Suprapubic skin (tissue), 3 donors: ENCODE results near the gene LRP8.

Experiments used
- CTCF ChIP-seq, 2 donors: fragments of 200-600 bp in 1 of 2; fragments of 450-650 bp in 1 of 2; sonication (generic) in 1 of 2; IDR thresholded peaks; one replicate each; pipeline ENCODE4 v1.5.1; 2016 to 2019; ENCODE audit warnings: antibody characterized with exemption in 2 of 2, mild to moderate bottlenecking in 1 of 2, moderate library complexity in 1 of 2
- POLR2A ChIP-seq, 2 donors: fragments of 450-650 bp; IDR thresholded peaks; one replicate each; pipeline ENCODE4 v1.6.1; 2017; ENCODE audit warnings: antibody characterized with exemption in 2 of 2, mild to moderate bottlenecking in 2 of 2, moderate library complexity in 2 of 2

GRCh38 chr1:53326088-53326597 lies 1.7 kb downstream of the LRP8 start:
- TF ChIP-seq CTCF (IDR thresholded peaks at IDR 0.05) (no peak), POLR2A (IDR thresholded peaks at IDR 0.05) (no peak)
